OCI-LY3 (cell line): ENCODE measurements around the gene CACNA1B.

Experiments used
- H2AFZ ChIP-seq: fragments of 200-600, 300-600 bp; shearing (Covaris generic); 2 replicates; pipeline ENCODE4 v1.6.0; 2014; ENCODE audit warnings: antibody characterized with exemption, low read depth, low read length
- H3K27ac ChIP-seq: fragments of 200-600, 300-600 bp; sonication (generic); 2 replicates; pipeline ENCODE4 v1.5.1; 2014; ENCODE audit warnings: mild to moderate bottlenecking, low read length, moderate library complexity, mixed read lengths
- H3K27me3 ChIP-seq: fragments of 200-600, 300-600 bp; sonication (generic); 2 replicates; pipeline ENCODE4 v1.6.1; 2014; ENCODE audit warnings: low read depth, low read length, mixed read lengths
- H3K36me3 ChIP-seq: fragments of 200-600, 300-600 bp; sonication (generic); replicated peaks from 2 replicates; pipeline ENCODE3; 2014; ENCODE audit warnings: low read depth, low read length, mixed read lengths
- H3K4me1 ChIP-seq: fragments of 300-600, 200-600 bp; sonication (generic); 2 replicates; pipeline ENCODE4 v1.6.1; 2014; ENCODE audit warnings: low read length, mixed read lengths
- H3K4me2 ChIP-seq: fragments of 200-600, 300-600 bp; sonication (generic); 2 replicates; pipeline ENCODE4 v1.6.1; 2014; ENCODE audit warnings: low read length, mixed read lengths
- H3K4me3 ChIP-seq: fragments of 300-600, 200-600 bp; sonication (generic); 2 replicates; pipeline ENCODE4 v1.5.1; 2014; ENCODE audit warnings: antibody characterized with exemption, mild to moderate bottlenecking, low read length, moderate library complexity
- H3K79me2 ChIP-seq: fragments of 300-600, 200-600 bp; shearing (Covaris generic); 2 replicates; pipeline ENCODE4 v1.6.1; 2014; ENCODE audit warnings: mild to moderate bottlenecking, low read length, mixed read lengths
- H3K9ac ChIP-seq: fragments of 300-600, 200-600 bp; shearing (Covaris generic); 2 replicates; pipeline ENCODE4 v1.6.0; 2014; ENCODE audit warnings: mild to moderate bottlenecking, low read length, moderate library complexity
- H3K9me3 ChIP-seq: fragments of 200-600, 300-600 bp; shearing (Covaris generic); 2 replicates; pipeline ENCODE4 v1.6.1; 2014; ENCODE audit warnings: low read length, mixed read lengths; ENCODE audit not compliant: insufficient read depth
- H4K20me1 ChIP-seq: fragments of 200-600, 300-600 bp; sonication (generic); 2 replicates; pipeline ENCODE4 v1.6.1; 2016; ENCODE audit warnings: low read length, mixed read lengths; ENCODE audit not compliant: insufficient read depth
- CTCF ChIP-seq: fragments of 200-600, 300-600 bp; sonication (generic); IDR thresholded peaks from 2 replicates; pipeline ENCODE4 v1.5.1; 2014; ENCODE audit warnings: antibody characterized with exemption, low read length, low read depth
- EZH2phosphoT487 ChIP-seq: fragments of 200-600 bp; shearing (Covaris generic); IDR thresholded peaks from 2 replicates; pipeline ENCODE4 v1.6.1; 2018; ENCODE audit warnings: antibody characterized with exemption, mixed run types, low read depth

Gene CACNA1B

GRCh38 chr9:138022756-138023393 lies 145.3 kb downstream of the CACNA1B start:
- Histone ChIP-seq H3K79me2 (peaks cover 38% of the 10 kb centered on the region), H3K4me2 (no peak overlapping the region), H3K4me3 (no peak overlapping the region), H3K27ac (no peak overlapping the region), H3K27me3 (no peaks in the 10 kb centered on the region), H3K4me1 (no peaks in the 10 kb centered on the region), H3K36me3 (peaks cover 32% of the 10 kb centered on the region), H2AFZ (no peak overlapping the region), H3K9me3 (no peaks in the 10 kb centered on the region), H4K20me1 (peaks cover 69% of the 10 kb centered on the region), H3K9ac (no peak overlapping the region)
- TF ChIP-seq EZH2phosphoT487 (no peak), CTCF (no peak)

DNA sequence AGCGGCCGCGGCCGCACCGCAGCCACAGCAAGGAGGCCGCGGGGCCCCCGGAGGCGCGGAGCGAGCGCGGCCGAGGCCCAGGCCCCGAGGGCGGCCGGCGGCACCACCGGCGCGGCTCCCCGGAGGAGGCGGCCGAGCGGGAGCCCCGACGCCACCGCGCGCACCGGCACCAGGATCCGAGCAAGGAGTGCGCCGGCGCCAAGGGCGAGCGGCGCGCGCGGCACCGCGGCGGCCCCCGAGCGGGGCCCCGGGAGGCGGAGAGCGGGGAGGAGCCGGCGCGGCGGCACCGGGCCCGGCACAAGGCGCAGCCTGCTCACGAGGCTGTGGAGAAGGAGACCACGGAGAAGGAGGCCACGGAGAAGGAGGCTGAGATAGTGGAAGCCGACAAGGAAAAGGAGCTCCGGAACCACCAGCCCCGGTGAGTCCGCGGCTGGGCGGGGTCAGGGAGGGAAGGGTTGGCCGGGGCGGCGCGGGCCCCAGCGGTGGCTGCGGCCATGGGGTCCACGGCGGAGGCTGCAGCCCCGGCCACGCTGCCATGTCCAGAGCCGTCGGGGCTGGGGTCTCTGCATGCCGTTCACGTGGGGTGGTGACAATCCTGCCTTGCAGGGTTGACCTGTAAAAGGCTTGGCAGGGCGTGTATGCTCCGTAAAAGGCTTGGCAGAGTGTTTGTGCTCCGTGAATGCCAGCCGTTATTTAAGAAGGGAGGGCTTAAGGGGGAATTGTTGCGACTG lies 146.0 kb downstream of the CACNA1B start:
- H3K79me2 ChIP-seq, result peaks cover 44% of the 10 kb centered on the region
- H3K4me3 ChIP-seq, result no peak overlapping the region
- no peaks in the 10 kb centered on the region for H3K9me3 ChIP-seq
- no peaks in the 10 kb centered on the region for H3K27me3 ChIP-seq
- H2AFZ ChIP-seq, result no peak overlapping the region
- no peak overlapping the region for H3K27ac ChIP-seq
- peaks cover 36% of the 10 kb centered on the region for H3K36me3 ChIP-seq
- no peaks in the 10 kb centered on the region for H3K4me1 ChIP-seq
- TF ChIP-seq CTCF (no peak), EZH2phosphoT487 (no peak)
- H3K9ac ChIP-seq, result no peak overlapping the region
- peaks cover 75% of the 10 kb centered on the region for H4K20me1 ChIP-seq
- no peak overlapping the region for H3K4me2 ChIP-seq

- H3K27ac ChIP-seq, result no peak overlapping the region
- H3K36me3 ChIP-seq, result peaks cover 42% of the 10 kb centered on the region
- TF ChIP-seq CTCF, result no peak
- no peak for TF ChIP-seq EZH2phosphoT487
- H3K4me2 ChIP-seq, result no peak overlapping the region
- H3K79me2 ChIP-seq, result peaks cover 50% of the 10 kb centered on the region
- H3K27me3 ChIP-seq, result no peaks in the 10 kb centered on the region
- peaks cover 81% of the 10 kb centered on the region for H4K20me1 ChIP-seq
- H3K4me1 ChIP-seq, result no peaks in the 10 kb centered on the region
- no peak overlapping the region for H3K9ac ChIP-seq
- H3K9me3 ChIP-seq, result no peaks in the 10 kb centered on the region
- no peak overlapping the region for H2AFZ ChIP-seq
- H3K4me3 ChIP-seq, result no peak overlapping the region
Observed at GRCh38 chr9:138024131-138024530, 146.5 kb downstream of the CACNA1B start.

- TF ChIP-seq EZH2phosphoT487, result no peak
- TF ChIP-seq CTCF, result no peak
- Histone ChIP-seq H3K9me3 (no peaks in the 10 kb centered on the region), H3K79me2 (peaks cover 57% of the 10 kb centered on the region)
Observed at GRCh38 chr9:138024831-138025291, 147.3 kb downstream of the CACNA1B start.

More at GRCh38 chr9:138024831-138025291, 147.3 kb downstream of the CACNA1B start:
- H3K9ac ChIP-seq, result no peak overlapping the region
- no peak overlapping the region for H3K4me3 ChIP-seq
- H3K27me3 ChIP-seq, result no peaks in the 10 kb centered on the region
- no peaks in the 10 kb centered on the region for H3K4me1 ChIP-seq
- H4K20me1 ChIP-seq, result peaks cover 88% of the 10 kb centered on the region
- H3K36me3 ChIP-seq, result peaks cover 43% of the 10 kb centered on the region
- H3K27ac ChIP-seq, result no peak overlapping the region
- H2AFZ ChIP-seq, result no peak overlapping the region
- no peak overlapping the region for H3K4me2 ChIP-seq
